Muscle of back (tissue), 11 donors: ENCODE data around the gene TBC1D30. TPM values are rescaled to one million over a fixed set of nuclear protein-coding genes. Genes with fewer than 3 reads are reported as not detected.
A peak's percentile ranks its signal among the peaks of the same experiment; 100 is the strongest.
"Not testable (repeated sequence)": the region's sequence is repeated elsewhere in the genome, so short reads cannot be mapped to it uniquely, and the experiment has no call there.

ENCODE experiments used
- DNase-seq, 3 donors: peaks; one replicate each; pipeline versions ENCODE4 v3.0.0 to v3.0.0-alpha.2; 2013
- polyA plus RNA-seq, 10 donors: library from polyadenylated mRNA; unstranded; fragments of 120-200 nt; gene quantifications; one replicate each; pipeline ENCODE4 v1.2.1, GENCODE V29; 2013; ENCODE audit not compliant: insufficient read length in 10 of 10

Gene TBC1D30
- polyA plus RNA-seq, 10 donors, result 1.2 to 2.3 (median 1.6) TPM

GRCh38 chr12:64802180-64802775 lies 22.2 kb upstream of the TBC1D30 start:
- peak in 2 of 3 donors; percentile 32 to 44 for DNase-seq

- DNase-seq, result no peak
Observed at GRCh38 chr12:64806173-64806572, 18.3 kb upstream of the TBC1D30 start.

DNA sequence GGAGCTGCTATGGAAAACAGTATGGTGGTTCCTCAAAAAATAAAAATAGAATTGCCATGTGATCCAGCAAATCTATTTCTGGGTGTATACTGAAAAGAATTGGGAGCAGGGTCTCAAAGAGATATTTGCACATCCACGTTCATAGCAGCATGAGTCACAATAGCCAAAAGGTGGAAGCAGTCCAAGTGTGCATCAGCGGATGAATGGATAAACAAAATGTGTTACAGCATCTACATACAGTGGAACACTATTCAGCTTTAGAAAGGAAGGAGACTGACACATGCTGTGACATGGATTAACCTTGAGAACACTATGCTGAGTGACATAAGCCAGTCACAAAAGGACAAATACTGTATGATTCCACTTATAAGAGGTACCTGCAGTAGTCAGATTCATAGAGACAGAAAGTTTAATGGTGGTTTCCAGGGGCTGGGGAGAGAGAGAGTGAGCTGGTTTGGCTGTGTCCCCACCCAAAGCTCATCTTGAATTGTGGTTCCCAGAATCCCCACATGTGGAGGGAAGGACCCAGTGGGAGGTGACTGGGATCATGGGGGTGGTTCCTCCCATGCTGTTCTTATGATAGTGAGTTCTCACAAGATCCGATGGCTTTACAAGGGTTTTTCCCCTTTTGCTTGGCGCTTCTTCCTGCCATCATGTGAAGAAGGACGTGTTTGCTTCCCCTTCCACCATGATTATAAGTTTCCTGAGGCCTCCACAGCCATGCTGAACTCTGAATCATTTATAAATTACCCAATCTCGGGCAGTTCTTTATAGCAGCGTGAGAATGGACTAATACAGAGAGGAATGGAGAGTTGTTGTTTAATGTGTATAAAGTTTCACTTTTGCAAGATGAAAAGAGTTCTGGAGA lies 17.6 kb upstream of the TBC1D30 start:
- DNase-seq, result peak in 1 of 3 donors; percentile 22

DNA sequence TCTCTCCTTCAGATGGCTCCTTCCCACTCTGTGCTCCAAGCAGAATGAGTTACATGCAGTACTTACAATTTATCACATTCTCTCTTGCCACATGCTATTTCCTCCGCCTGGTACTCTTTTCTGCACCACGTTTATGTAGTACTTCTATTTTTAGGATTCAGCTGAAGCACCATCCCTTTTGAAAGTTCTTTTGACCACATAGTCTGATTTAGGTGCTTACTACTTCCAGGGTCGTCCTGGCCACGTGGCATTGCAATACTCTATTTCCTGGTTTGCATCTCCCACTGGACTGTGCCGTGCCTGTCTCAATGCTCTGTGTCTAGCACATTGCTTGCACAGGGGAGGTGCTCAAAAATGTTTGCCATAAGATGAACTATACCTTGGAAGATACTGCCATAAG lies 16.3 kb upstream of the TBC1D30 start:
- DNase-seq, result no peak

- DNase-seq, result no peak
Observed at GRCh38 chr12:64810831-64811230, 13.6 kb upstream of the TBC1D30 start.

DNA sequence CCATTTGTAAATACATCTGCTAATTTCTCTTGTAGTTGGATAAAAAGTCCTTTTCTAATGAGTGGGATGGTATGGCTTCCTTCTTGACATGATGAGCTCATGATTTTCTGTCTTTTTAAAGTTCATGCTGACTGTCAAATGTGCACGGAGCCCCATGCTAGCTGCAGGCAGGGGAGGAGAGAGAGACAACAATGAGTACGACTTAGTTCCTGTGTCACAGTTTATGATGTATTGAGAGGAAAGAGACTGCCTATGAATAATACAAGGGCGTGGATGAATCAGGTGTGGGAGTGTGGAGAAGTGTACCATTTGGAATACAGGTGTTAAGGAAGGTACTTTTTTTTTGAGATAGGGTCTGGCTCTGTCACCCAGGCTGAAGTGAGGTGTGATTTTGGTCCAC lies 10.7 kb upstream of the TBC1D30 start:
- DNase-seq, result no peak

GRCh38 chr12:64814432-64814831 lies 10.0 kb upstream of the TBC1D30 start:
- DNase-seq, result no peak

GRCh38 chr12:64819816-64820402 lies 4.5 kb upstream of the TBC1D30 start:
- DNase-seq, result no peak

DNA sequence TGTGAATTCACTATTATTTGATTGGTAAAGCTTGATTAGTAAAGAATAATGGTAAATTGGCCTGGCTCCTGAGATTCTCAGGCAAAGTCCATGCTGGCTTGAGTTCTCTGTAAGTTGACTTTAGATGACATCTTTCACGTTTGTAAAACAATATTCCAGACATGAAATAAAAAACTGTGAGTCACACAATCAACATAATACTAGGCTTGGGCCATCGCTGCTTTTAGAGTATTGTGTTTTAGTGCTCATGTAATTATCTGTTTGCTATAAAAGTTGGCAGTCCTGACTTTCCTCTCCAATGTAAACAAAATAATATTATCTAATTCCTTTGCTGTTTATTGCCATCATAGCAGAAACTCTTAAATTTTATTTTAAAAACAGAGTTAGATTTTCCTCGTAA lies 3.9 kb upstream of the TBC1D30 start:
- DNase-seq, result no peak

DNA sequence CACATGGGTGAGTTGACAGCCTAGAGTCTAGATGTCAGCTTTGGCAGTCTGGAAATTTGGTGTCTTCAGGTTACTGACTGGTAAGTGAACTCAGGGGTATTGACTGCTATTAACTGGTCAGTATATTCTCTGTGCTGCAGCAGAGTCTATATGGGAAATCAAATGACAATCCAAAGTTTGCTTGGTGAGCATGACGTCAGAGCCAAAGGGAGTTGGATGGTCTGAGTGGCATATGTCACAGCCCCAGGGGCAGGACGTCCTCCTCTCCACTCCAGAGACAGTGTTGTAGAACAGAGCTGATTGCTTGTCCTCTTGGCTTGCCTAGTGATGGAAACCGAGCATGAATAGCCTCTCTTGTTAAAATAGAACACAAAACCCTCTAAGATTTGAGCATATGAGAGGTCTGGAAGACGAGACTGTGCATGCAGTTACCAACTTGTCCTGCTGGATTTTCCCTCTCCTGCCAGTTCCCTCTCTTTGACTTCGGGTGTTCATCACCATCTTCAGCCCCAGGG lies 3.3 kb upstream of the TBC1D30 start:
- DNase-seq, result no peak

- DNase-seq, result no peak
Observed at GRCh38 chr12:64824130-64824499, 332 bp upstream of the TBC1D30 start.

- DNase-seq, result no peak
Observed at GRCh38 chr12:64825143-64826021, 935 bp downstream of the TBC1D30 start.

- DNase-seq, result peak; percentile 45 to 82 (median 71)
Observed at GRCh38 chr12:64826234-64826633, 1.8 kb downstream of the TBC1D30 start.

DNA sequence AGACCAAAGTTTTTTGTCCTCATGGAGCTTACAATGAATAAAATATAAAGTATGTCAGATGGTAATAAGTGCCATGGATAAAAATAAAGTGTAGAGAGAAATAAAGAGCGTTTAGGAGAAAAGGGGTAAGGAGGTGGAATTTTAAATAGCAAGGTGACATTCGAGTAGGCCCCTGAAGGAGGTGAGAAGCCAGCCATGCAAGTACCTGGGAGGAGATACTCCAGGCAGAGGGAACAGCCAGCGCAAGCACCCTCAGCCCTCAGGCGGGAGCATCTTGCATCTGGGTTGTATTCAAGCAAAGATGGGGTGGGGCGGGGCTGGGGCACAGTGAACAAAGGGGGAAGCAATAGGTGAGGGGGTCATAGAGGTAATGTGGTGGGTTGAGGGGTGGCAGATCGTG lies 4.3 kb downstream of the TBC1D30 start:
- no peak for DNase-seq

DNA sequence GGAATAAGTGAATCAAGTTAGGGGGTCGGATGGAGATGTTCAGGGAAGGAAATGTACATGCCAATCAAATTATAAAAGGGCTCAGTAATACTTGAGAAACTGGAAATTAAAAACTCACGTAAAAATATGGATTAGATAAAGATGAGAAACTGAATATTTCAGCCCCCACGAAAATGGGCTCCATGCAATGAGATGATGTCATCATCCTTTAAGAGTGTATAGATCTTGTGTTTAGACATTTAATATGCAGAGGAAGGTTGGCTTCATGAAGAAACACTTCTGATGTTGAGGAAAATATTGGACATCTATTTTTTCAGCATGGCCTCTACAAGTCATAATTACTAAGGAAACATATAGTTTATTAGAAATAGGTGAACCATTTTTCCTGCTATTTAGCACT lies 9.5 kb downstream of the TBC1D30 start:
- DNase-seq, result no peak

DNA sequence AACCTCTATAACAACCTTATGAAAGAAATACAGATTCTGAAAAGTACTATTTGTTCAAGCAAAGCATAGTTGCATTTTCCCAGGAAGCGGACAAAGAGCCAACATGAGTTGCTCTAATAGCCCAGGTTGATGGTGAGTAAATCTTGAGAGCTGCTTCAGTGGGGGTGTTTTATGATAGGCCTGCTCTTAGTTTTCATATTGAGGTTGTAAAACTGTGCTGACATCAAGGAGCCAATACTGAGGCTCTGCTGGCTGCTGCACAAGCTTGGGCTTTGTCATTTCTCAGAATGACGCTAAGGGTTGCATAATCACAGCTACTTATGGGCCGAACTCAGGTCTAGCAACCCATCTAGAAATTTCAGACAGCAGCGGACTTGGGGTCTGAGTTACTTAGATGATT lies 11.5 kb downstream of the TBC1D30 start:
- DNase-seq, result no peak

GRCh38 chr12:64836856-64837255 lies 12.4 kb downstream of the TBC1D30 start:
- DNase-seq, result no peak

DNA sequence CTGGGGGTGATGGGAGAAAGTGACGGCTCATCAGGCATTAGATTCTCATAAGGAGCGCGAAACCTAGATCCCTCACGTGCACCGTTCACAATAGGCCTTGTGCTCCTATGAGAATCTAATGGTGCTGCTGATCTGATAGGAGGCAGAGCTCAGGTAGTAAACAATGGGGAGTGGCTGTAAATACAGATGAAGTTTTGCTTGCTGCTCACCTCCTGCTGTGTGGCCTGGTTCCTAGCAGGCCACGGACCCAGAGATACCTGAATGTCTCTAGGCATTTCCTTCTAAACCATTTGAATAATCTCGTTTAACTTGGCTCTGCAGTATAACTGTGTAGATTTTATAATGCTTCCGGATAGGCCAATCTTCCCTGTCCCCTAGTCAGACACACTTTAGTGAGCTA lies 13.0 kb downstream of the TBC1D30 start:
- no peak for DNase-seq

- no peak for DNase-seq
Observed at GRCh38 chr12:64840119-64840518, 15.7 kb downstream of the TBC1D30 start.

- DNase-seq, result no peak
Observed at GRCh38 chr12:64840949-64841717, 16.7 kb downstream of the TBC1D30 start.

DNA sequence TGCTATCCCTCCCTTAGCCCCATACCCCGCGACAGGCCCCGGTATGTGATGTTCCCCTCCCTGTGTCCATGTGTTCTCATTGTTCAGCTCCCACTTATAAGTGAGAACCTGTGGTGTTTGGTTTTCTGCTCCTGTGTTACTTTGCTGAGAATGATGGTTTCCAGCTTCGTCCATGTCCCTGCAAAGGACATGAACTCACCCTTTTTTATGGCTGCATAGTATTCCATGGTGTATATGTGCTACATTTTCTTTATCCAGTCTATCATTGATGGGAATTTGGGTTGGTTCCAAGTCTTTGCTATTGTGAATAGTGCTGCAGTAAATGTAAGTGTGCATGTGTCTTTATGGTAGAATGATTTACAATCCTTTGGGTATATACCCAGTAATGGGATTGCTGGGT lies 24.0 kb downstream of the TBC1D30 start:
- not testable (repeated sequence) for DNase-seq
